K562 (cell line): ENCODE data around the gene PDLIM5. TPM values are rescaled to one million over a fixed set of nuclear protein-coding genes. Genes with fewer than 3 reads are reported as not detected.

Experiments used
- BDP1 ChIP-seq: IDR thresholded peaks from 3 replicates; pipeline ENCODE4 v1.6.1; 2011; ENCODE audit not compliant: insufficient read length, insufficient read depth
- EZH2 ChIP-seq: IDR thresholded peaks from 2 replicates; pipeline ENCODE4 v1.6.1; 2012; ENCODE audit warnings: low read depth, mild to moderate bottlenecking, inconsistent platforms, low read length, borderline replicate concordance
- GABPB1 ChIP-seq: sonication (generic); formaldehyde crosslinking; IDR thresholded peaks from 2 replicates; pipeline ENCODE4 v1.8.0; 2022; ENCODE audit warnings: mild to moderate bottlenecking, missing genetic modification reagents
- KDM5B ChIP-seq: fragments of 200-600 bp; sonication (generic); IDR thresholded peaks from 2 replicates; pipeline ENCODE4 v1.6.1; 2012; ENCODE audit warnings: low read depth, mild to moderate bottlenecking, moderate library complexity, low read length, control low read depth, inconsistent platforms; ENCODE audit not compliant: insufficient replicate concordance
- MCM3 ChIP-seq: fragments of 450-650 bp; IDR thresholded peaks from 2 replicates; pipeline ENCODE4 v1.6.1; 2016
- MYC ChIP-seq, 2 experiments: fragments of 250-450 bp in 1 of 2; sonication (Bioruptor Pico) in 1 of 2; IDR thresholded peaks; 2 replicates each; pipeline versions ENCODE4 v1.5.1 to v1.6.1; 2012 to 2021; ENCODE audit warnings: low read depth in 2 of 2, borderline replicate concordance in 1 of 2, improper control_type of control experiment in 1 of 2, low read length in 1 of 2, mild to moderate bottlenecking in 1 of 2, moderate library complexity in 1 of 2
- OTX1 ChIP-seq: fragments of 450-650 bp; formaldehyde crosslinking; IDR thresholded peaks from 2 replicates; pipeline ENCODE4 v1.4.0; 2022; ENCODE audit warnings: mild to moderate bottlenecking
- PRMT5 ChIP-seq: sonication (generic); formaldehyde crosslinking; IDR thresholded peaks from 2 replicates; pipeline ENCODE4 v1.5.0; 2020; ENCODE audit warnings: missing genetic modification reagents
- SNRNP70 ChIP-seq: fragments of 200-400 bp; formaldehyde crosslinking; optimal IDR thresholded peaks from 2 replicates; pipeline ENCODE3; 2017; ENCODE audit warnings: low read depth, low read length
- SP1 ChIP-seq: sonication (generic); formaldehyde crosslinking; IDR thresholded peaks from 2 replicates; pipeline ENCODE4 v1.8.1; 2022; ENCODE audit warnings: mild to moderate bottlenecking, missing genetic modification reagents
- TAF7 ChIP-seq: fragments of 450-650 bp; IDR thresholded peaks from 2 replicates; pipeline ENCODE4 v1.6.1; 2016; ENCODE audit warnings: missing genetic modification characterization, missing compliant biosample characterization
- TGIF2 ChIP-seq: sonication (generic); formaldehyde crosslinking; IDR thresholded peaks from 2 replicates; pipeline ENCODE4 v1.8.1; 2022; ENCODE audit warnings: mild to moderate bottlenecking, missing genetic modification reagents, moderate library complexity
- THRAP3 ChIP-seq: fragments of 450-650 bp; IDR thresholded peaks from 2 replicates; pipeline ENCODE4 v1.6.1; 2016; ENCODE audit warnings: mild to moderate bottlenecking, inconsistent platforms, borderline replicate concordance
- polyA plus RNA-seq, 8 experiments: library from polyadenylated mRNA; depleted of rRNA in 4 of 8; stranded (reverse) in 5 of 8; unstranded in 3 of 8; fragments of >200 nt; fragmentation: Nextera tagmentation in 2 of 8; fragmentation: Illumina TruSeq in 1 of 8; extraction: Ambion mirVana in 2 of 8; extraction: Trizol in 1 of 8; gene quantifications; 2 replicates each; pipeline versions ENCODE4 v1.2.1 to v1.2.3, GENCODE V29; 2011 to 2014; ENCODE audit warnings: inconsistent platforms in 1 of 8, missing spikeins in 1 of 8
- total RNA-seq, 7 experiments: library from RNA; depleted of rRNA in 6 of 7; stranded (reverse); fragments of >200 nt in 6 of 7; fragmentation: Illumina TruSeq in 2 of 7; extraction: Trizol in 2 of 7; gene quantifications; 2 replicates each; pipeline versions ENCODE4 v1.2.1 to v1.2.3, GENCODE V29; 2011 to 2021; ENCODE audit warnings: low replicate concordance in 1 of 7
- TF ChIP-seq, protein P1 (sequence below): fragments of 450-650 bp; IDR thresholded peaks from 2 replicates; pipeline ENCODE4 v1.6.1; 2018; ENCODE audit warnings: mild to moderate bottlenecking, low read depth; ENCODE audit not compliant: partially characterized antibody
- TF ChIP-seq, protein P2 (sequence below): fragments of 450-650 bp; IDR thresholded peaks from 2 replicates; pipeline ENCODE4 v1.6.1; 2016; ENCODE audit warnings: mild to moderate bottlenecking, moderate library complexity

PDLIM5 gene
- total and polyA plus RNA-seq, 9 of the 15 experiments (the other 6 are each of a cell fraction or from before 2014, with no cell fraction given), result 36.9 to 127 (median 62.5) TPM

DNA sequence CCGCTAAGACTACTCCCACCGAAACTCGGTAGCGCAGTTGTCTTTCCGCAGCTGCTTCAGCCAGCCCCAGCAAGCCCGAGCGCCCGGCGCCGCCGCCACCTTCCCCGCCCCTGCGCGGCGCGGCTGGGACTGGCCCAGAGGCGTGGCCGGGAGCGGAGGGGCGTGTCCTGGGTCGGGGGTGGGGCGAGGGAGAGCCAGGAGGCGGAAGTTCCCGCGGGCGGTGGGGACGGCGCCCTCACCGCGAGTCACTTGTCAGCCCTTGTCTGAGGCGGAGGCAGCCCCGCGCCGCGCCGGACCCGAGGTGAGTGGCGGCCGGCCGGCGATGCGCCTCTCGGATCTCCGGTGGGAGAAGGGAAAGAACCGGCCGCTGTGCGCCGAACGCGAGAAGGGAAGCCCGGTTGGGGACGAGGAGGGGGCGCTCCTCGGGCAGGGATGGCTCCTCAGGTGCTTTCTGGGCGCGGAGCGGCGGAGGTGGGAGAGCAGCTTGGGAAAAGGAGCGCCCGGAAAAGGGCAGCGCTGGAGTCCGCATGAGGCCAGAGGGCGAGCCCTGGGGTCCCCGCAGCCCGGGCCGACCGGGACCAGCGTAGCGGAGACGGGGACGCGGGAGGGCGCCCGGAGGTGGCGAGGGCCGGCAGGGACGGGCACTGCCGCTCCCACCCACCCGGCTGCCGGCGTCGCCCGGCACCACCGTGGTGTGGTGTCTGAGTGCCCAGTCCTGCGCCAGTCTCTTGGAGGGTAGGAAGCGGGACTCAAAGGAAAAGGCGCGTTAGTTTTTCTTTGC is at the start of gene PDLIM5 (continued):
- TF ChIP-seq, protein P1, sequence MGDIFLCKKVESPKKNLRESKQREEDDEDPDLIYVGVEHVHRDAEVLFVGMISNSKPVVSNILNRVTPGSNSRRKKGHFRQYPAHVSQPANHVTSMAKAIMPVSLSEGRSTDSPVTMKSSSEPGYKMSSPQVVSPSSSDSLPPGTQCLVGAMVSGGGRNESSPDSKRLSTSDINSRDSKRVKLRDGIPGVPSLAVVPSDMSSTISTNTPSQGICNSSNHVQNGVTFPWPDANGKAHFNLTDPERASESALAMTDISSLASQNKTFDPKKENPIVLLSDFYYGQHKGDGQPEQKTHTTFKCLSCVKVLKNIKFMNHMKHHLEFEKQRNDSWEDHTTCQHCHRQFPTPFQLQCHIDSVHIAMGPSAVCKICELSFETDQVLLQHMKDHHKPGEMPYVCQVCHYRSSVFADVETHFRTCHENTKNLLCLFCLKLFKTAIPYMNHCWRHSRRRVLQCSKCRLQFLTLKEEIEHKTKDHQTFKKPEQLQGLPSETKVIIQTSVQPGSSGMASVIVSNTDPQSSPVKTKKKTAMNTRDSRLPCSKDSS, result no peak
- TF ChIP-seq MYC (IDR thresholded peaks at IDR 0.05; ENCODE audit: low read depth, low read length) (peak; percentile 61; the same call in 1 of the 2 replicates), MYC (CRISPR knock-in tag; IDR thresholded peaks at IDR 0.05; ENCODE audit: borderline replicate concordance, low read depth) (no peak), SNRNP70 (no peak), OTX1 (CRISPR knock-in tag) (no peak), EZH2 (no peak), GABPB1 (CRISPR knock-in tag) (peak; percentile 75), SP1 (CRISPR knock-in tag) (peak; percentile 55; the same call in 1 of the 2 replicates), KDM5B (peak; percentile 84), TGIF2 (CRISPR knock-in tag) (no peak), THRAP3 (no peak), TAF7 (tag) (peak; percentile 78; the same call in 1 of the 2 replicates), MCM3 (no peak), BDP1 (no peak), PRMT5 (CRISPR knock-in tag) (no peak)
- TF ChIP-seq, protein P2, sequence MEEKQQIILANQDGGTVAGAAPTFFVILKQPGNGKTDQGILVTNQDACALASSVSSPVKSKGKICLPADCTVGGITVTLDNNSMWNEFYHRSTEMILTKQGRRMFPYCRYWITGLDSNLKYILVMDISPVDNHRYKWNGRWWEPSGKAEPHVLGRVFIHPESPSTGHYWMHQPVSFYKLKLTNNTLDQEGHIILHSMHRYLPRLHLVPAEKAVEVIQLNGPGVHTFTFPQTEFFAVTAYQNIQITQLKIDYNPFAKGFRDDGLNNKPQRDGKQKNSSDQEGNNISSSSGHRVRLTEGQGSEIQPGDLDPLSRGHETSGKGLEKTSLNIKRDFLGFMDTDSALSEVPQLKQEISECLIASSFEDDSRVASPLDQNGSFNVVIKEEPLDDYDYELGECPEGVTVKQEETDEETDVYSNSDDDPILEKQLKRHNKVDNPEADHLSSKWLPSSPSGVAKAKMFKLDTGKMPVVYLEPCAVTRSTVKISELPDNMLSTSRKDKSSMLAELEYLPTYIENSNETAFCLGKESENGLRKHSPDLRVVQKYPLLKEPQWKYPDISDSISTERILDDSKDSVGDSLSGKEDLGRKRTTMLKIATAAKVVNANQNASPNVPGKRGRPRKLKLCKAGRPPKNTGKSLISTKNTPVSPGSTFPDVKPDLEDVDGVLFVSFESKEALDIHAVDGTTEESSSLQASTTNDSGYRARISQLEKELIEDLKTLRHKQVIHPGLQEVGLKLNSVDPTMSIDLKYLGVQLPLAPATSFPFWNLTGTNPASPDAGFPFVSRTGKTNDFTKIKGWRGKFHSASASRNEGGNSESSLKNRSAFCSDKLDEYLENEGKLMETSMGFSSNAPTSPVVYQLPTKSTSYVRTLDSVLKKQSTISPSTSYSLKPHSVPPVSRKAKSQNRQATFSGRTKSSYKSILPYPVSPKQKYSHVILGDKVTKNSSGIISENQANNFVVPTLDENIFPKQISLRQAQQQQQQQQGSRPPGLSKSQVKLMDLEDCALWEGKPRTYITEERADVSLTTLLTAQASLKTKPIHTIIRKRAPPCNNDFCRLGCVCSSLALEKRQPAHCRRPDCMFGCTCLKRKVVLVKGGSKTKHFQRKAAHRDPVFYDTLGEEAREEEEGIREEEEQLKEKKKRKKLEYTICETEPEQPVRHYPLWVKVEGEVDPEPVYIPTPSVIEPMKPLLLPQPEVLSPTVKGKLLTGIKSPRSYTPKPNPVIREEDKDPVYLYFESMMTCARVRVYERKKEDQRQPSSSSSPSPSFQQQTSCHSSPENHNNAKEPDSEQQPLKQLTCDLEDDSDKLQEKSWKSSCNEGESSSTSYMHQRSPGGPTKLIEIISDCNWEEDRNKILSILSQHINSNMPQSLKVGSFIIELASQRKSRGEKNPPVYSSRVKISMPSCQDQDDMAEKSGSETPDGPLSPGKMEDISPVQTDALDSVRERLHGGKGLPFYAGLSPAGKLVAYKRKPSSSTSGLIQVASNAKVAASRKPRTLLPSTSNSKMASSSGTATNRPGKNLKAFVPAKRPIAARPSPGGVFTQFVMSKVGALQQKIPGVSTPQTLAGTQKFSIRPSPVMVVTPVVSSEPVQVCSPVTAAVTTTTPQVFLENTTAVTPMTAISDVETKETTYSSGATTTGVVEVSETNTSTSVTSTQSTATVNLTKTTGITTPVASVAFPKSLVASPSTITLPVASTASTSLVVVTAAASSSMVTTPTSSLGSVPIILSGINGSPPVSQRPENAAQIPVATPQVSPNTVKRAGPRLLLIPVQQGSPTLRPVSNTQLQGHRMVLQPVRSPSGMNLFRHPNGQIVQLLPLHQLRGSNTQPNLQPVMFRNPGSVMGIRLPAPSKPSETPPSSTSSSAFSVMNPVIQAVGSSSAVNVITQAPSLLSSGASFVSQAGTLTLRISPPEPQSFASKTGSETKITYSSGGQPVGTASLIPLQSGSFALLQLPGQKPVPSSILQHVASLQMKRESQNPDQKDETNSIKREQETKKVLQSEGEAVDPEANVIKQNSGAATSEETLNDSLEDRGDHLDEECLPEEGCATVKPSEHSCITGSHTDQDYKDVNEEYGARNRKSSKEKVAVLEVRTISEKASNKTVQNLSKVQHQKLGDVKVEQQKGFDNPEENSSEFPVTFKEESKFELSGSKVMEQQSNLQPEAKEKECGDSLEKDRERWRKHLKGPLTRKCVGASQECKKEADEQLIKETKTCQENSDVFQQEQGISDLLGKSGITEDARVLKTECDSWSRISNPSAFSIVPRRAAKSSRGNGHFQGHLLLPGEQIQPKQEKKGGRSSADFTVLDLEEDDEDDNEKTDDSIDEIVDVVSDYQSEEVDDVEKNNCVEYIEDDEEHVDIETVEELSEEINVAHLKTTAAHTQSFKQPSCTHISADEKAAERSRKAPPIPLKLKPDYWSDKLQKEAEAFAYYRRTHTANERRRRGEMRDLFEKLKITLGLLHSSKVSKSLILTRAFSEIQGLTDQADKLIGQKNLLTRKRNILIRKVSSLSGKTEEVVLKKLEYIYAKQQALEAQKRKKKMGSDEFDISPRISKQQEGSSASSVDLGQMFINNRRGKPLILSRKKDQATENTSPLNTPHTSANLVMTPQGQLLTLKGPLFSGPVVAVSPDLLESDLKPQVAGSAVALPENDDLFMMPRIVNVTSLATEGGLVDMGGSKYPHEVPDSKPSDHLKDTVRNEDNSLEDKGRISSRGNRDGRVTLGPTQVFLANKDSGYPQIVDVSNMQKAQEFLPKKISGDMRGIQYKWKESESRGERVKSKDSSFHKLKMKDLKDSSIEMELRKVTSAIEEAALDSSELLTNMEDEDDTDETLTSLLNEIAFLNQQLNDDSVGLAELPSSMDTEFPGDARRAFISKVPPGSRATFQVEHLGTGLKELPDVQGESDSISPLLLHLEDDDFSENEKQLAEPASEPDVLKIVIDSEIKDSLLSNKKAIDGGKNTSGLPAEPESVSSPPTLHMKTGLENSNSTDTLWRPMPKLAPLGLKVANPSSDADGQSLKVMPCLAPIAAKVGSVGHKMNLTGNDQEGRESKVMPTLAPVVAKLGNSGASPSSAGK, result no peak
